H1 (cell line): ENCODE measurements around the gene STARD9. TPM values are rescaled to one million over a fixed set of nuclear protein-coding genes. Genes with fewer than 3 reads are reported as not detected.

Experiments used
- CTBP2 ChIP-seq: IDR thresholded peaks from 2 replicates; pipeline ENCODE4 v1.7.0; 2011; ENCODE audit warnings: borderline replicate concordance, mild to moderate bottlenecking, moderate library complexity, mixed read lengths, low read length; ENCODE audit not compliant: insufficient read depth, insufficient read length
- EP300 ChIP-seq, 2 experiments: IDR thresholded peaks; 1 replicate in 1 of 2; 2 replicates in 1 of 2; pipeline ENCODE4 v1.6.1; 2011 to 2012; ENCODE audit warnings: low read depth in 2 of 2, low read length in 2 of 2, mild to moderate bottlenecking in 2 of 2, borderline replicate concordance in 1 of 2, inconsistent platforms in 1 of 2, moderate library complexity in 1 of 2
- NANOG ChIP-seq: IDR thresholded peaks from 2 replicates; pipeline ENCODE4 v1.6.1; 2011; ENCODE audit warnings: low read length, low read depth, mild to moderate bottlenecking, inconsistent platforms; ENCODE audit not compliant: insufficient read depth, poor library complexity, severe bottlenecking
- TAF1 ChIP-seq: IDR thresholded peaks from 2 replicates; pipeline ENCODE4 v1.6.1; 2011; ENCODE audit warnings: mild to moderate bottlenecking, low read depth, low read length
- polyA plus RNA-seq, 7 experiments: library from polyadenylated mRNA; depleted of rRNA in 3 of 7; stranded (reverse) in 5 of 7; unstranded in 2 of 7; fragments of >200 nt in 5 of 7; fragments of 200-250 nt in 2 of 7; gene quantifications; 1 replicate in 5 of 7; 2 replicates in 1 of 7; 4 replicates in 1 of 7; pipeline versions ENCODE4 v1.2.1 to v1.2.3, GENCODE V29; 2011 to 2013; ENCODE audit warnings: missing spikeins in 2 of 7, mixed read lengths in 2 of 7
- total RNA-seq: library from RNA; stranded (reverse); fragmentation: NEBNext Ultra II Directional; extraction: Animal tissue kit (Norgen Biotek cat#: 25700); gene quantifications from 2 replicates; pipeline ENCODE4 v1.2.1, GENCODE V29; 2021

Gene STARD9
- total and polyA plus RNA-seq, 2 of the 8 experiments (the other 6 are each of a cell fraction or from before 2014, with no cell fraction given): 2.8 to 7.0 TPM

DNA sequence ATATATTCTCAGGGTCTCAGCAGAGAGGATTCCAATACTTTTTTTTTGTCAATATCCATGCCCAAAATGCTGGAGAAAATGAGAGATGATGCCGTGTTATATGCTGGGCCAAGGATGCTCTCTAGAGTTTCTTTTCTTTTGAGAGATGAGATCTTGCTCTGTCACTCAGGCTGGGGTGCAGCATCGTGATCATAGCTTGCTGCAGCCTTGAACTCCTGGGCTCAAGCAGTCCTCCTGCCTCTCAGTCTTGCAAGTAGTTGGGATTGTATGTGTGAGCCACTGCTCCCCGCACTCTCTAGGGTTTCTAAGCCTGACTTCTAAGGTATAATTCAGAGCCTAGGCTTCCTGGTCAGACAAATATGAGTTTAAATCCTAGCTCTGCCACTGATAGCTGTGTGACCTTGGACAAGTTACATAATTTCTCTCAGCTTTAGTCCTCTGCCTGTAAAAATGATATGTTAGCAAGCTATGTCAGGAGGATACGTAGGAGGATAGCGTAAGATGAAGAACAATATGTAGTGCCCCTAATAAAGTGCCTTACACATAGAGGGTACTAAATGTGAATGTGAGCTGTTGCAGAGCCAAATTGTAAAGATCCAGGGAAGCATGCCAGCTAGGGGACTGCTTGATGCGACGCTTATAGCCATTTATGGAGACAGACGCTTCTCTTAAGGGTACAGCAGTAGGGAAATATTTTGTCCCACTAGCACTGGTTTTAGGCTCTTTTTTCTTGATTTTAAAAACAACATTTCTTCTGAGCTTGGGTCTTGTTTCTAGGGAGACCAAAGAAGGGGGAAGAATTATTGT, 7.4 kb downstream of the STARD9 start (continued):
- TF ChIP-seq TAF1: no peak
- no peak for TF ChIP-seq NANOG
- no peak for TF ChIP-seq EP300 (IDR thresholded peaks at IDR 0.05; ENCODE audit: borderline replicate concordance in 1 of 2, low read depth in 2 of 2, low read length in 2 of 2)
- TF ChIP-seq CTBP2: no peak
